ENCODE measurements around the gene TSHR.
A peak's percentile ranks its signal among the peaks of the same experiment; 100 is the strongest.

GRCh38 chr14:81164167-81164774, 208.8 kb downstream of the TSHR start:
- TF ChIP-seq CTCF (conservative IDR thresholded peaks at IDR 0.05; ENCODE audit: low read length), result peak; percentile 83
- TF ChIP-seq EZH2phosphoT487 (IDR thresholded peaks at IDR 0.05; ENCODE audit: borderline replicate concordance, low read depth, low read length), result no peak

All from OCI-LY7 (cell line).